ENCODE data around the gene ZNF644.
"Not testable (repeated sequence)": the region's sequence is repeated elsewhere in the genome, so short reads cannot be mapped to it uniquely, and the experiment has no call there.

DNA sequence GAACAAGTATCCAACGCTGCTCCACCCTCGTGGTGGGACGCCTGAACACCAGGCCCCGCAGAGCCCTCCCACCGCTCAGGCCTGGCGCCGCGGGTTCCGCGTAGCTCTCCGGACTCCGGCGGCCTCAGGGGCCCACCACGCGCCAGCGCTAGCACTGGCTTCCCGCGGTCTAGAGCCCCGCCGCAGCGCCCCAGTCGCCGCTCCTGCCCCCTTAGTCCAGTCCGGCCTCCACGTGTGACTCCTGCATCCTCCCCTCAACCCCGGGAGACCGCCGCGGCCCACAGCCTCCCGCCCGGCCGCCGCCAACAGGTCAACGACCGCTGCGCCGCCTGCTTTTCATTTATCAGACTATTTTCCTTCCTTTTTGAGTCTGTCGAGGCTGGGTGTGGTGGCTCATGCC lies 128.2 kb downstream of the ZNF644 start:
- TF ChIP-seq, protein P1, sequence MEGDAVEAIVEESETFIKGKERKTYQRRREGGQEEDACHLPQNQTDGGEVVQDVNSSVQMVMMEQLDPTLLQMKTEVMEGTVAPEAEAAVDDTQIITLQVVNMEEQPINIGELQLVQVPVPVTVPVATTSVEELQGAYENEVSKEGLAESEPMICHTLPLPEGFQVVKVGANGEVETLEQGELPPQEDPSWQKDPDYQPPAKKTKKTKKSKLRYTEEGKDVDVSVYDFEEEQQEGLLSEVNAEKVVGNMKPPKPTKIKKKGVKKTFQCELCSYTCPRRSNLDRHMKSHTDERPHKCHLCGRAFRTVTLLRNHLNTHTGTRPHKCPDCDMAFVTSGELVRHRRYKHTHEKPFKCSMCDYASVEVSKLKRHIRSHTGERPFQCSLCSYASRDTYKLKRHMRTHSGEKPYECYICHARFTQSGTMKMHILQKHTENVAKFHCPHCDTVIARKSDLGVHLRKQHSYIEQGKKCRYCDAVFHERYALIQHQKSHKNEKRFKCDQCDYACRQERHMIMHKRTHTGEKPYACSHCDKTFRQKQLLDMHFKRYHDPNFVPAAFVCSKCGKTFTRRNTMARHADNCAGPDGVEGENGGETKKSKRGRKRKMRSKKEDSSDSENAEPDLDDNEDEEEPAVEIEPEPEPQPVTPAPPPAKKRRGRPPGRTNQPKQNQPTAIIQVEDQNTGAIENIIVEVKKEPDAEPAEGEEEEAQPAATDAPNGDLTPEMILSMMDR (conservative IDR thresholded peaks at IDR 0.05 in 1 of 2, IDR thresholded peaks at IDR 0.05 in 1 of 2; ENCODE audit: extremely low read depth in 1 of 2, insufficient read depth in 1 of 2, low read depth in 1 of 2, low read length in 2 of 2), result not testable (repeated sequence)
- not testable (repeated sequence) for TF ChIP-seq EZH2 (IDR thresholded peaks at IDR 0.05; ENCODE audit: borderline replicate concordance, low read length)

All from mammary epithelial cell (primary cell).